ENCODE data around the gene MAPKAP1.
A peak's percentile ranks its signal among the peaks of the same experiment; 100 is the strongest.

MAPKAP1 gene

DNA sequence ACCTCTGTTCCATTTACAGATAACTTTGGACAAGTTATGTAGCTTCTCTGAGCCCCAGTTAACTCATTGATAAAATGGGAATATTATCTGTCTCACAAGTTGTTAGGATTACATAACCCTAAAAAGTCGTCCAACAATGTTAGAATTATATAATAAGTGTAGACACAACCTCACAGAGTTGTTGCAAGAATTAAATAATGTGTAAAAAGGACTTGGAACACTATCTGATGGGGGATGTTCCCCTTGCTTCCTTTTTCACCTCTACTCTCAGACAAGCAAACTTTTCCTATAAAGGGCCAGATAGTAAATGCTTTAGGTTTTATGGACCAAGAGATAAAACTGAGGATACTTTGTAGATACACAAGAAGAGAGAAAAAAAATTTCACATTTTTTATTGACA is 251.9 kb downstream of the MAPKAP1 start:
- H3K4me3 ChIP-seq (ENCODE audit: low read depth, low read length) = no peak overlapping the region
- DNase-seq (ENCODE audit: low read depth) = no peak
- no peak for TF ChIP-seq CTCF (IDR thresholded peaks at IDR 0.05; ENCODE audit: insufficient read depth, low read depth, low read length, missing control alignments)

DNA sequence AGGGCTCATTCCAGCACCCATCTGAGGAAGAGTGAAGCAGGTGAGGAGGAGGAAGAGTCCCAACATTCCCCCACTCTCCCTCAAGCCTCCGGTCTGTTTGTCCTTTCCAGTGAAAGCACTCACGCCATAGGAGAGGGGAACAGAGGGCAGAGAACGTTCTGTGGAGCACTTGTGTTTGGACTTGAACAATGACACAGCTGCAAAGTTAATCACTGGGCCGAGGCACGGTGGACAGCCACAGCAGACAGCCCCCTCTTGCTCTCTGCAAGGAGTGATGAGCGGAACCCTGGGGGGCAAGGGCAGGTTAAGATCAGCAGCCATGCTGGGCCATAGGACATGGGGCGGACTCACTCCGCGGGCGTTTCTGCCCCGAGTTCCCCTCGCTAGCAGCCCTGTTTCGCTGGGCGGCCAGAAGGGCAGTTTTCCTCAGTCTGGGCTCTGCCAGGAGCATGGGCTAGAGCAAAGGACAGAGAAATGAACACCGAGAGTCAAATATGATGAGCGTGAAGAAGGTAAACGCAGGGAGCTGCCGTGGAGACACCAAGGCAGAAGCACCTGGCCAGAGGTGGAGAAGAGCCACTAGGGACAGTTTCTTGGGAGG is 259.7 kb downstream of the MAPKAP1 start:
- no peak for TF ChIP-seq CTCF (IDR thresholded peaks at IDR 0.05; ENCODE audit: insufficient read depth, low read depth, low read length, missing control alignments)
- DNase-seq (ENCODE audit: low read depth) = no peak
- no peak overlapping the region for H3K4me3 ChIP-seq (ENCODE audit: low read depth, low read length)

GRCh38 chr9:125446561-125447094 is 260.4 kb downstream of the MAPKAP1 start:
- no peak overlapping the region for H3K4me3 ChIP-seq (ENCODE audit: low read depth, low read length)
- TF ChIP-seq CTCF (IDR thresholded peaks at IDR 0.05; ENCODE audit: insufficient read depth, low read depth, low read length, missing control alignments) = no peak
- peak; percentile 91 for DNase-seq (ENCODE audit: low read depth)

GRCh38 chr9:125444956-125445506 is 262.0 kb downstream of the MAPKAP1 start:
- DNase-seq (ENCODE audit: low read depth) = no peak
- no peak overlapping the region for H3K4me3 ChIP-seq (ENCODE audit: low read depth, low read length)
- no peak for TF ChIP-seq CTCF (IDR thresholded peaks at IDR 0.05; ENCODE audit: insufficient read depth, low read depth, low read length, missing control alignments)

DNA sequence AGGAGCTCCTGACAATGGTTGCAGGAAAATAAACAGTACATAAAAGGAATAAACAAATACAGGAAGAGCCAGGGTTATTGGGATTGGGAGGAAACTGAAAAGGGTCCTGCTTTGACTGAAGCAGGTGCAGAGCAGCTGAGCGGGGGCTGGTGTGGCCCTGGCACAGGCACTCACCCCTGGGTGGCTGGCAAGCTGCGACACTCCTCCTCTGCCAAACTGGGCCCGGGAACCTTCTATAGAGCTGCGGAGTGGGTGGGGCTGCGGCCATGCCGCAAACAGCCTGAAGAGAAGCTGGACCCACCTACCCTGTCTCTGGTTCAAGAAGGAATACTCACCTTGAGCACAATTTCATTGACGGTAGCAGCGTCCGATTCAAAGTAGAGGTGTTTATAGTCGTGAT is 262.8 kb downstream of the MAPKAP1 start:
- TF ChIP-seq CTCF (IDR thresholded peaks at IDR 0.05; ENCODE audit: insufficient read depth, low read depth, low read length, missing control alignments) = no peak

DNA sequence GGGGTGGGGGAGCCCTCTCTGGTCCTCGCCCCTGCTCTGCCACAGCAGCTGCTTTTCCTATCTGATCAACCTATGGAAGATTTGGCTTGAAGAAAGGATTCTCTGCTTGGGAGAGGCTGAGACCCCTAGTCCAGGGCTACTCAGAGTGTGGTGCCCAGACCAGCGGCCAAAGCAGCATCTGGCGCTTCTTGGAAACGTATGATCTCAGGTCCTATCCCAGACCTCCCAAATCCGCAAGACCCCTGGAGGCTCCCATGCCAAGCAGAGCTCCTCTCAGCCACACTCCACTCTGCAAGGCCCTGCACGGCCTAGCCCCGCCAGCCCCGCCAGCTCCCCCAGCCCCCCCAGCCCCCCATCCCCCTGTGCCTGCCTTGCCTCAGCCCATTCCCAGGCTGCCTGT is 263.6 kb downstream of the MAPKAP1 start:
- DNase-seq (ENCODE audit: low read depth) = no peak
- no peak overlapping the region for H3K4me3 ChIP-seq (ENCODE audit: low read depth, low read length)
- TF ChIP-seq CTCF (IDR thresholded peaks at IDR 0.05; ENCODE audit: insufficient read depth, low read depth, low read length, missing control alignments) = no peak

More for the DNA sequence above, 262.8 kb downstream of the MAPKAP1 start:
- H3K4me3 ChIP-seq (ENCODE audit: low read depth, low read length) = no peak overlapping the region
- DNase-seq (ENCODE audit: low read depth) = no peak

GRCh38 chr9:125442452-125442851 is 264.6 kb downstream of the MAPKAP1 start:
- DNase-seq (ENCODE audit: low read depth) = no peak
- H3K4me3 ChIP-seq (ENCODE audit: low read depth, low read length) = no peak overlapping the region
- TF ChIP-seq CTCF (IDR thresholded peaks at IDR 0.05; ENCODE audit: insufficient read depth, low read depth, low read length, missing control alignments) = no peak
